HepG2 (cell line): Measurements from ENCODE around the gene CHCT1. TPM values are rescaled to one million over a fixed set of nuclear protein-coding genes. Genes with fewer than 3 reads are reported as not detected.
A peak's percentile ranks its signal among the peaks of the same experiment; 100 is the strongest.

Experiments
- ATF5 ChIP-seq: sonication (generic); formaldehyde crosslinking; IDR thresholded peaks from 2 replicates; pipeline ENCODE4 v1.4.0; 2020; ENCODE audit warnings: mild to moderate bottlenecking, low read depth, missing genetic modification reagents
- BCLAF1 ChIP-seq: fragments of 450-650 bp; IDR thresholded peaks from 2 replicates; pipeline ENCODE4 v1.6.1; 2017; ENCODE audit warnings: mild to moderate bottlenecking
- ETV5 ChIP-seq: IDR thresholded peaks from 2 replicates; pipeline ENCODE4 v1.6.1; 2018; ENCODE audit warnings: missing biosample characterization, missing genetic modification reagents, inconsistent platforms, borderline replicate concordance
- GZF1 ChIP-seq: sonication (generic); formaldehyde crosslinking; IDR thresholded peaks from 2 replicates; pipeline ENCODE4 v1.5.1; 2020; ENCODE audit warnings: mild to moderate bottlenecking, missing genetic modification reagents
- KAT7 ChIP-seq: IDR thresholded peaks from 2 replicates; pipeline ENCODE4 v1.6.1; 2018; ENCODE audit warnings: borderline replicate concordance, missing compliant biosample characterization
- MAFF ChIP-seq: IDR thresholded peaks from 2 replicates; pipeline ENCODE4 v1.6.1; 2011; ENCODE audit warnings: low read depth, low read length, improper control_type of control experiment
- MIER2 ChIP-seq: IDR thresholded peaks from 2 replicates; pipeline ENCODE4 v1.6.1; 2016; ENCODE audit warnings: missing biosample characterization, missing genetic modification reagents
- NR3C1 ChIP-seq: sonication (generic); formaldehyde crosslinking; IDR thresholded peaks from 2 replicates; pipeline ENCODE4 v1.4.0; 2020; ENCODE audit warnings: missing genetic modification reagents
- PAXIP1 ChIP-seq: sonication (generic); formaldehyde crosslinking; conservative IDR thresholded peaks from 2 replicates; pipeline ENCODE4 v1.4.0; 2020; ENCODE audit warnings: mild to moderate bottlenecking, missing genetic modification reagents, moderate library complexity
- PPARG ChIP-seq: conservative IDR thresholded peaks from 2 replicates; pipeline ENCODE4 v1.6.1; 2016; ENCODE audit warnings: missing biosample characterization, missing genetic modification reagents
- RBFOX2 ChIP-seq: fragments of 200-400 bp; formaldehyde crosslinking; IDR thresholded peaks from 2 replicates; pipeline ENCODE4 v1.6.1; 2017; ENCODE audit warnings: low read depth, mild to moderate bottlenecking, low read length
- REST ChIP-seq, 2 experiments: IDR thresholded peaks; 2 replicates each; pipeline ENCODE4 v1.6.1; 2011 to 2012; ENCODE audit warnings: low read length in 2 of 2, borderline replicate concordance in 1 of 2, low read depth in 1 of 2, mild to moderate bottlenecking in 1 of 2, moderate library complexity in 1 of 2
- SALL1 ChIP-seq: sonication (generic); formaldehyde crosslinking; IDR thresholded peaks from 2 replicates; pipeline ENCODE4 v1.8.0; 2022; ENCODE audit warnings: mild to moderate bottlenecking, missing genetic modification reagents
- STAT5B ChIP-seq: sonication (generic); formaldehyde crosslinking; IDR thresholded peaks from 2 replicates; pipeline ENCODE4 v1.4.0; 2020; ENCODE audit warnings: missing genetic modification reagents
- SUZ12 ChIP-seq: fragments of 150-350 bp; IDR thresholded peaks from 2 replicates; pipeline ENCODE4 v1.6.1; 2014; ENCODE audit warnings: low read depth, low read length
- TGIF2 ChIP-seq: IDR thresholded peaks from 2 replicates; pipeline ENCODE4 v1.6.1; 2016; ENCODE audit warnings: control low read depth, missing compliant biosample characterization
- ZFP36L1 ChIP-seq: sonication (generic); formaldehyde crosslinking; IDR thresholded peaks from 2 replicates; pipeline ENCODE4 v1.8.0; 2022; ENCODE audit warnings: mild to moderate bottlenecking, missing genetic modification reagents, moderate library complexity
- ZFX ChIP-seq: sonication (generic); formaldehyde crosslinking; IDR thresholded peaks from 2 replicates; pipeline ENCODE4 v1.4.0; 2020; ENCODE audit warnings: mild to moderate bottlenecking, low read depth, missing genetic modification reagents, moderate library complexity
- ZNF136 ChIP-seq: sonication (generic); formaldehyde crosslinking; IDR thresholded peaks from 2 replicates; pipeline ENCODE4 v1.8.1; 2022; ENCODE audit warnings: low read depth, mild to moderate bottlenecking, moderate library complexity, missing genetic modification reagents
- ZNF674 ChIP-seq: sonication (generic); formaldehyde crosslinking; IDR thresholded peaks from 2 replicates; pipeline ENCODE4 v1.5.0; 2020; ENCODE audit warnings: low read depth, mild to moderate bottlenecking, missing genetic modification reagents
- ZNF749 ChIP-seq: sonication (generic); formaldehyde crosslinking; IDR thresholded peaks from 2 replicates; pipeline ENCODE4 v1.8.0; 2022; ENCODE audit warnings: mild to moderate bottlenecking, missing genetic modification reagents, moderate library complexity, borderline replicate concordance
- polyA plus RNA-seq, 8 experiments: library from polyadenylated mRNA; depleted of rRNA in 3 of 8; stranded (reverse) in 7 of 8; unstranded in 1 of 8; fragments of >200 nt; fragmentation: Illumina TruSeq in 4 of 8; extraction: Trizol in 4 of 8; gene quantifications; 2 replicates each; pipeline versions ENCODE4 v1.2.1 to v1.2.3, GENCODE V29; 2011 to 2016; ENCODE audit warnings: low read depth in 4 of 8, missing spikeins in 1 of 8, mixed read lengths in 1 of 8; ENCODE audit not compliant: insufficient read depth in 1 of 8
- total RNA-seq, 5 experiments: library from RNA; depleted of rRNA; stranded (reverse); fragments of >200 nt; fragmentation: Illumina TruSeq; extraction: Trizol; gene quantifications; 2 replicates each; pipeline ENCODE4 v1.2.3, GENCODE V29; 2016; ENCODE audit warnings: low read depth in 1 of 5

Gene CHCT1
- total and polyA plus RNA-seq, 2 of the 13 experiments (the other 11 are each of a cell fraction or from before 2014, with no cell fraction given): not detected

DNA sequence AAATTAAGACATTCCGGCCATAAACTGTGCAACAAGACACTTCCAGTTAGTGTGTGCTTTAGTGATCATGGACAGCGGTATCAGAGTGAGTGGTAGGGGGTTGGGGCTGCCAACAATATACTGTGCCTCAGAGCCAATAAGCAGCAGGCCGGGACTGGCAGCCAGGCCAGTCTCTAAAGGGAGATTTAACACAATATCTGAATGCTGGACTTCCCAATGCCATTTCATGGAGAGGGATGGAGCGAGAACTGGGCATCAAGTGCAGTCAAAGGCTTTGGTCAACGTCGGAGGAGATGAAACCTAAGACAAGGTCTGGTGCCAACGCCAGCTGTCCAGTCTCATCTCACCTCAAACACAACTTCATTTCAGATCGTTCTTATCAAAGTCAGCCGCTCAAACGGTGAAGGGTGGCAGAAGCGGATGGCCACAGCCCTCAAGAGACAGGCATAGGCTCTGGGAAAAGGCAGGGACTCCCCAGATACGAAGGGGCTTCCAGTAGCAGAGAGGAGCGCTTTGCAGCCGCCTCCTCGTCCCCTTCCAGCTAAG lies 31.3 kb upstream of the CHCT1 start (continued):
- no peak for TF ChIP-seq ZFX (CRISPR knock-in tag)
- no peak for TF ChIP-seq MAFF
- TF ChIP-seq PPARG (CRISPR knock-in tag): no peak
- TF ChIP-seq MIER2 (CRISPR knock-in tag): no peak
- no peak for TF ChIP-seq TGIF2
- no peak for TF ChIP-seq STAT5B
- TF ChIP-seq REST (IDR thresholded peaks at IDR 0.05; ENCODE audit: borderline replicate concordance in 1 of 2, low read depth in 1 of 2, low read length in 2 of 2): peak in 1 of 2 experiments; percentile 46; a peak in 1 of 4 replicates
- no peak for TF ChIP-seq ZNF674
- TF ChIP-seq SUZ12: no peak
- no peak for TF ChIP-seq RBFOX2
- TF ChIP-seq NR3C1 (CRISPR knock-in tag): no peak
- no peak for TF ChIP-seq ATF5
- TF ChIP-seq KAT7 (CRISPR knock-in tag): no peak
- TF ChIP-seq ETV5: no peak
- TF ChIP-seq ZFP36L1 (CRISPR knock-in tag): no peak
- no peak for TF ChIP-seq ZNF749 (CRISPR knock-in tag)
- no peak for TF ChIP-seq PAXIP1 (CRISPR knock-in tag)
- TF ChIP-seq ZNF136 (CRISPR knock-in tag): no peak
- TF ChIP-seq BCLAF1: no peak
- TF ChIP-seq GZF1 (CRISPR knock-in tag): no peak
- TF ChIP-seq SALL1 (CRISPR knock-in tag): 0 out of 2 replicates have a peak, but pooled peaks have one; percentile 38
